ENCODE data around the gene DPYSL4. TPM values are rescaled to one million over a fixed set of nuclear protein-coding genes. Genes with fewer than 3 reads are reported as not detected.
A peak's percentile ranks its signal among the peaks of the same experiment; 100 is the strongest.

Gene DPYSL4
- total and polyA plus RNA-seq, 12 donors = 2.4 to 78.9 (median 30.6) TPM

GRCh38 chr10:132205650-132206376, 19.1 kb downstream of the DPYSL4 start:
- Histone ChIP-seq H3K27me3 (no peaks in the 10 kb centered on the region), H3K4me3 (no peak overlapping the region), H3K4me1 (peaks cover 0 to 18% (median 5%) of the 10 kb centered on the region in 9 donors), H3K9me3 (no peaks in the 10 kb centered on the region), H3K36me3 (peaks cover 0 to 20% (median 0%) of the 10 kb centered on the region in 9 donors), H3K27ac (peak overlapping the region in 1 of 10 donors; percentile 27)
- peak in 1 of 8 donors; percentile 69 for ATAC-seq
- 80 to 84% methylated on average over 34 to 37 of the region's 37 CpGs for WGBS, 2 donors
- DNase-seq = peak in 1 of 2 donors; percentile 19
- intact Hi-C loops (cut with DNase I) = no loop called here
- TF ChIP-seq, protein P1, sequence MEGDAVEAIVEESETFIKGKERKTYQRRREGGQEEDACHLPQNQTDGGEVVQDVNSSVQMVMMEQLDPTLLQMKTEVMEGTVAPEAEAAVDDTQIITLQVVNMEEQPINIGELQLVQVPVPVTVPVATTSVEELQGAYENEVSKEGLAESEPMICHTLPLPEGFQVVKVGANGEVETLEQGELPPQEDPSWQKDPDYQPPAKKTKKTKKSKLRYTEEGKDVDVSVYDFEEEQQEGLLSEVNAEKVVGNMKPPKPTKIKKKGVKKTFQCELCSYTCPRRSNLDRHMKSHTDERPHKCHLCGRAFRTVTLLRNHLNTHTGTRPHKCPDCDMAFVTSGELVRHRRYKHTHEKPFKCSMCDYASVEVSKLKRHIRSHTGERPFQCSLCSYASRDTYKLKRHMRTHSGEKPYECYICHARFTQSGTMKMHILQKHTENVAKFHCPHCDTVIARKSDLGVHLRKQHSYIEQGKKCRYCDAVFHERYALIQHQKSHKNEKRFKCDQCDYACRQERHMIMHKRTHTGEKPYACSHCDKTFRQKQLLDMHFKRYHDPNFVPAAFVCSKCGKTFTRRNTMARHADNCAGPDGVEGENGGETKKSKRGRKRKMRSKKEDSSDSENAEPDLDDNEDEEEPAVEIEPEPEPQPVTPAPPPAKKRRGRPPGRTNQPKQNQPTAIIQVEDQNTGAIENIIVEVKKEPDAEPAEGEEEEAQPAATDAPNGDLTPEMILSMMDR (IDR thresholded peaks at IDR 0.05) = no peak

DNA sequence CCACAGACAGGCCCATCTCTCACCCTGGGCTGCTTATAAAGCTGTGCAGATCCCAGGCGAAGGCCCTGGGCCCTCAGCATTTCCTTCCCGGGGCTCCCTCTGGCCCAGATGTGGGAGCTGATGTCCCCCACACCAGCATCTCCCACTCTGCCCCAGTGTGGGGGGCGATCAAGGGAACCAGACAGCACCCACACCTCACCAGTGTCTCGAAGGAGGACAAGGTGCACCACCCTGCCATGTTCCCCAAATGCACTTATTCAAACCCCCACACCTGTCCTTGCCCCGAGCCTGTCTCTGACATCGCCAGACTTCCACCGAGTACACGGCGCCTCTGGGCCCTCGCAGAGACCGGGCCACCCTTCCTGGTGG, 19.6 kb downstream of the DPYSL4 start:
- ATAC-seq = no peak
- TF ChIP-seq, protein P1 (IDR thresholded peaks at IDR 0.05) = no peak
- no peak overlapping the region for H3K4me3 ChIP-seq
- intact Hi-C loops (cut with DNase I) = no loop called here
- H3K4me1 ChIP-seq = peaks cover 0 to 18% (median 5%) of the 10 kb centered on the region in 9 donors
- 91 to 93% methylated on average over 11 of the region's 11 CpGs for WGBS, 2 donors
- H3K36me3 ChIP-seq = peaks cover 0 to 18% (median 0%) of the 10 kb centered on the region in 9 donors
- H3K9me3 ChIP-seq = no peaks in the 10 kb centered on the region
- no peaks in the 10 kb centered on the region for H3K27me3 ChIP-seq
- H3K27ac ChIP-seq = peak overlapping the region in 1 of 10 donors; percentile 27
- no peak for DNase-seq

GRCh38 chr10:132206806-132207535, 20.2 kb downstream of the DPYSL4 start:
- WGBS, 2 donors = 88 to 92% methylated on average over 29 of the region's 29 CpGs
- Histone ChIP-seq H3K9me3 (no peaks in the 10 kb centered on the region), H3K36me3 (peaks cover 0 to 16% (median 0%) of the 10 kb centered on the region in 9 donors), H3K4me3 (no peak overlapping the region), H3K4me1 (peaks cover 0 to 18% (median 5%) of the 10 kb centered on the region in 9 donors), H3K27ac (peak overlapping the region in 3 of 10 donors; percentile 45 to 62 (median 57)), H3K27me3 (no peaks in the 10 kb centered on the region)
- intact Hi-C loops (cut with DNase I) = no loop called here
- TF ChIP-seq, protein P1 (IDR thresholded peaks at IDR 0.05) = no peak
- DNase-seq = no peak
- peak in 1 of 8 donors; percentile 4 for ATAC-seq
